AG04449 (cell line): ENCODE measurements around the gene NFIX.

ENCODE experiments used
- CTCF ChIA-PET: fragments of 350-600 bp; formaldehyde crosslinking; extraction: SDS; loops from one replicate; lab custom pipeline; 2021; ENCODE audit warnings: antibody characterized with exemption; lab: Yijun Ruan, JAX
- POLR2A ChIA-PET: fragments of 400-600, 350-600 bp; formaldehyde crosslinking; extraction: SDS; loops from one replicate; lab custom pipeline; 2020; ENCODE audit warnings: antibody characterized with exemption, inconsistent platforms; lab: Yijun Ruan, JAX
- DNase-seq: peaks from one replicate; pipeline ENCODE4 v3.0.0-alpha.2; 2010; ENCODE audit warnings: low read depth, low spot score
- H3K4me3 ChIP-seq: 2 replicates; pipeline ENCODE4 v1.5.1; 2011; ENCODE audit warnings: low read depth, mild to moderate bottlenecking, control low read depth, low read length
- TF ChIP-seq, protein P1 (sequence below): IDR thresholded peaks from one replicate; pipeline ENCODE4 v1.5.1; 2011; ENCODE audit warnings: mild to moderate bottlenecking, moderate library complexity, low read length, control low read depth, inconsistent platforms; ENCODE audit not compliant: insufficient read depth; ENCODE audit errors: missing control alignments

The NFIX gene

DNA sequence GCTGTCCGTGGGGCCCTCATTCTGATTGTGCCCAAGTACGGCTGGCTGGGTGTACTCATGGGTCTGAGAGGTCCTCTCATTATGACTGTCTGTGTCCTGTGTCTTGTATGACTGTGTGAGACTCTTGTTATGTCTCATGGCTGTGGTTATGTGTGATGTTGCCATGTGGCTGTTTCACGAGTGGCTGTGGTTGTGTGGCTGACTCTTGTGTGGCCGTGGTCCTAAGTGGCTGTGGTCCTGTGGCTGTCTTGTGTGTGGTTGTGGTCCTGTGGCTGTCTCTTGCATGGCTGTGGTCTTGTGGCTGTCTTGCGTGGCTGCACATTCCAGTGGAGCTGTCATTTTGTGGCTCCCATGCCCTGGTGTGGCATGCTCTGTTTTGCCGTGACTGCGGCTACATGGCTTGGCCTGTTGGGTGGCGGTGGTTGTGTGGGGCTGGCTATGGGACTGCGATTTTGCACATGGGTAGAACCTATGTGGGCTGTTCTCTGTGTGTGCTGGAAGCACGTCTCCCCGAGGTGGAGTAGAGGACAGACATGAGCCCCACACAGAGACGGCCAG lies 104.8 kb downstream of the NFIX start:
- no peak for DNase-seq
- TF ChIP-seq, protein P1, sequence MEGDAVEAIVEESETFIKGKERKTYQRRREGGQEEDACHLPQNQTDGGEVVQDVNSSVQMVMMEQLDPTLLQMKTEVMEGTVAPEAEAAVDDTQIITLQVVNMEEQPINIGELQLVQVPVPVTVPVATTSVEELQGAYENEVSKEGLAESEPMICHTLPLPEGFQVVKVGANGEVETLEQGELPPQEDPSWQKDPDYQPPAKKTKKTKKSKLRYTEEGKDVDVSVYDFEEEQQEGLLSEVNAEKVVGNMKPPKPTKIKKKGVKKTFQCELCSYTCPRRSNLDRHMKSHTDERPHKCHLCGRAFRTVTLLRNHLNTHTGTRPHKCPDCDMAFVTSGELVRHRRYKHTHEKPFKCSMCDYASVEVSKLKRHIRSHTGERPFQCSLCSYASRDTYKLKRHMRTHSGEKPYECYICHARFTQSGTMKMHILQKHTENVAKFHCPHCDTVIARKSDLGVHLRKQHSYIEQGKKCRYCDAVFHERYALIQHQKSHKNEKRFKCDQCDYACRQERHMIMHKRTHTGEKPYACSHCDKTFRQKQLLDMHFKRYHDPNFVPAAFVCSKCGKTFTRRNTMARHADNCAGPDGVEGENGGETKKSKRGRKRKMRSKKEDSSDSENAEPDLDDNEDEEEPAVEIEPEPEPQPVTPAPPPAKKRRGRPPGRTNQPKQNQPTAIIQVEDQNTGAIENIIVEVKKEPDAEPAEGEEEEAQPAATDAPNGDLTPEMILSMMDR: no peak
- H3K4me3 ChIP-seq: no peak overlapping the region
- ChIA-PET POLR2A (interaction anchor here (0.8 kb wide), 1 partner anchor 68 kb away, joined by 3 read pairs; no protein-coding TSS in a partner anchor), CTCF (interaction anchor here (1.4 to 8.0 kb wide), 5 partner anchors 61 to 135 kb away, joined by 3 to 94 read pairs (median 5); no protein-coding TSS in a partner anchor)

DNA sequence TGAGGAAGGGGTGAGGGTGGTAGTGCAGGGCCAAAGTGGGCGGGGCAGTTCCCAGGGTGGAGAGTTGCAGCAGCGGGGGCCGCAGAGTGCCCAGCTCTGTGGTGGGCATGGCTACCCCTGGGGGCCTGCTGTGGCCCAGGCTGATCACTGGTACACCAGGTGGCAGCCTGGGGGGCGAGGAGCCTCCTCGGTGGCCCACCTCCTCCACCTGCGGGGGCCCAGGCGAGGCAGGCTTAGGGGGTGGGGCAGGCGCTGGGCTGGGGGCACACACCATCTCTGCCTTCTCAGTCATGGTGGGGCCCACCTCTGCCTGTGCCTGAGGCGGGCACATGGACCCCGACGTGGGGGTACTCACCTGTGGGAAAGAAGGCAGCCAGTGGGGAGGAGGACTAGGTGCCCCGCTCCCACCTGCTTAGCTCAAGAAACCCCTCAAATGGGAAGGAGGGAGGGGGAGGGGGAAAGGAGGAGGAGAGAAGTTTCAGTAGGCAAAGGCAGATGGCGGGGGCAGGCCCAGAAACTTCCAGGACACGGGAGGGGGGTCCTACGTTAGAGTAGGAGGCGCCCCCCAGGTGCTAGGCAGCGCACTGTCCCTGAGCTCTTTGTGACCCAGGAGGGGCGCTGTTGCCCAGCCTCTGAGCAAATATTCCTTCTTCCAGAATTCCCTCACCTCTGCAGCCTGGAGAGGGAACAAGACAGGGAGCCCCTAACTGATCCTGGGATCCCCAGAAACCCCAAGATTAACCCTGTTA lies 105.7 kb downstream of the NFIX start:
- no peak for DNase-seq
- TF ChIP-seq, protein P1: peak; percentile 39
- CTCF ChIA-PET: interaction anchor here (0.6 to 8.0 kb wide), 12 partner anchors 7 to 161 kb away, joined by 3 to 94 read pairs (median 3); no protein-coding TSS in a partner anchor
- H3K4me3 ChIP-seq: no peak overlapping the region
- POLR2A ChIA-PET: no interaction called here

DNA sequence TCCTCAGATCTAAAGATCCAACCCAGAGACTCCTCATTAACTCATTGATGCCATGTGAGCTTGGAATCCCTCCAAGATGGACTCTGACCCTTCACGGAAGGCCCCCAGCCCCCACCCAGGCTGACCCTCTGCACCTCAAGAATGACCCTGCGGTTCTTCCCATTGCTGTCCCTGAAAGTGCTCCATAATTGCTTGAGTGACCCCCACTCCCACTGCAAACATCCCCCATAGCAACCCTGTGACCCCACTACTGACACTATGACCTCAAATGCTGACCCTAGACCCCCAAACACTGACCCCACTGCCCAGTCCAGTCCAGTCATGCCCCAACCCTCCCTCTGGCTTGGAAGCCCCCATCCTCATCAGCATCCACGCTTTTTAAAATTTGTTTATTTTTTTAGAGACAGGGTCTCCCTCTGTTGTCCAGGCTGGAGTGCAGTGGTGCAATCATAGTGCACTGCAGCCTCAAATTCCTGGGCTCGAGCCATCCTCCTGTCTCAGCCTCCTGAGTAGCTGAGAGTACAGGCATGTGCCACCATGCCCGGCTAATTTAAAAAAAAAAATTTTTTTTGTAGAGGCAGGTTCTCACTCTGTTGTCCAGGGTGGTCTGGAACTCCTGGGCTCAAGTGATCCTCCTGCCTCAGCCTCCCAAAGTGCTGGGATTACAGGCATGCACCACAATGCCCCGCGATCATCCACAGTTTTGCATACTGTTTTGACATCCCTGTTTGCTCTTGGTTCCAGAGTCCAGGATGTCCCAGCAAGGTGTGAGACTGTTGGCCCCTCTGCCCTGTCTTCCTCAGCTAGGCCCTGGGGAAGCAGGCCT lies 106.5 kb downstream of the NFIX start:
- TF ChIP-seq, protein P1: no peak
- ChIA-PET CTCF (interaction anchor here (0.8 to 8.0 kb wide), 8 partner anchors 8 to 161 kb away, joined by 3 to 94 read pairs (median 4); no protein-coding TSS in a partner anchor), POLR2A (no interaction called here)
- peak overlapping the region; percentile 27; the same call in 1 of the 2 replicates for H3K4me3 ChIP-seq
- DNase-seq: no peak

DNA sequence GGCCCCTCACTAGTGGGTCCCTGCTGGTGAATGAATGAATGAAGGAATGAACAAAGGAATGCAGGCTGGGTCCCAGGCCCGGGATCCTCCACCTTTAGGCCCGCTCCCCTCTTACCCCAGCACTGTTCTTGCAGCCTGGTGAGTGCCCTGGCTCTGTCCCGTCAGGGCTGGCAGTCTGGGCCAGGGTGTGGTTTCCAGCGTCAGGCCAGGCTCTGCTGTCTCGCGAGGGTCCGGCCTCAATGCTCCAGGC lies 107.1 kb downstream of the NFIX start:
- ChIA-PET POLR2A (no interaction called here), CTCF (interaction anchor here (1.1 to 8.0 kb wide), 4 partner anchors 9 to 161 kb away, joined by 4 to 94 read pairs (median 5); no protein-coding TSS in a partner anchor)
- peak overlapping the region; percentile 27; the same call in 1 of the 2 replicates for H3K4me3 ChIP-seq
- TF ChIP-seq, protein P1: no peak
- no peak for DNase-seq

DNA sequence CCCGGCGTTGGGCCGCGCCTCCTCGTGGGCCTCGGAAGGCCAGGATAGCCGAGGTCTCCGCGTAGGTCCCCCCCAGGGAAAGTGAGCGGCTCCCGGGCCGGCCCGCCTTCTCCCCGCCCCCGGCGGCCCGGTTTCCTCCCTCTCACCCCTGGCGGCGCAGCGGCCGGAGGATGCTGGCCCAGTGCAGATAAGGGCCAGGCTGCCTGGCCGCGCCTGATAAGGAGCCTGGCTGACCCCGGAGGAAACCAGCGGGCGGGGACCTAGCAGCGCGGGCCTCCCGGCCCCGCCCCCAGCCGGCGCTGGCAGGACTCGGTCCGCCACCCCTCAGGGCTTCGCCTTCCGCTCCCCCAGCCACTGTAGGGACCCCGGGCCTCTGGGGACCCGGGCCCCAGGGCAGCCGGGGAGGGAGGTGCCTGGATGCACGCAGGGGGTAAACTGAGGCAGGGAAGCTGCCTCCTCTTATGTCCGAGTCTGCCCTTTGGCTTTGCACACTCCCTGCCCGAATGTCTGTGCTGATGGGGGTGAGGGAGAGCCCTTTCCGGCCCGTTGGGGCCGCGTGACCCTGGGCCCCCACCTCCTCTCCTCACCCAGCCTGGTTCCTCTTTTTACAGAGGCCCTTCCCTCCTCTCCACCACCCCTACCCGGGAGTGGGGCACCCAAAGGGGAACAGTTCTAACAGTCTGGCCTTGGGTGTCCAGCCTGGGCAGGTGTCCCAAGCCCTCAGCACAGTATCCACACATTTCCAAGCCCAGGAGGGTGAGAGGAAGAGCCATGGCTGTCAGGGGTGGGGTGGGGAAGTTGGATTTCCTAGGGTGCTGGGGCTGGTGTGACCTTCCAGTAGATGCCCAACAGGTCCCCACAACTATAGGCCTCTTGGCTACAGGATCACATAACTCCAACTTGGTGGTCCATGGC lies 107.6 kb downstream of the NFIX start, which contains the start of gene LYL1:
TSS of gene LYL1 (minus strand) at position 193 of the 915 bp plus-strand sequence. CDS start 1,687 bp downstream, outside the sequence.
- ChIA-PET CTCF (interaction anchor here (1.1 to 8.0 kb wide), 7 partner anchors 12 to 160 kb away, joined by 3 to 94 read pairs (median 4); no protein-coding TSS in a partner anchor), POLR2A (interaction anchor here (0.7 kb wide), 1 partner anchor 11 kb away, joined by 4 read pairs; no protein-coding TSS in a partner anchor)
- TF ChIP-seq, protein P1: no peak
- peak within 1 kb of the TSS; percentile 27; the same call in 1 of the 2 replicates for H3K4me3 ChIP-seq
- DNase-seq: no peak
